ENCODE results near the gene NGFR. TPM values are rescaled to one million over a fixed set of nuclear protein-coding genes. Genes with fewer than 3 reads are reported as not detected.

Gene NGFR
- total RNA-seq, 2 experiments from 2014 or later = 0.10 to 1.1 TPM

- Histone ChIP-seq H3K4me3 (ENCODE audit: low read depth, low read length, poor library complexity, severe bottlenecking) (no peak overlapping the region), H3K4me2 (ENCODE audit: low read length) (no peak overlapping the region), H4K20me1 (ENCODE audit: insufficient read depth, low read length) (no peaks in the 10 kb centered on the region; the same call in 1 of the 2 replicates), H3K27ac (ENCODE audit: low read depth, low read length, poor library complexity, severe bottlenecking) (no peak overlapping the region), H2AFZ (ENCODE audit: low read length) (no peak overlapping the region), H3K79me2 (ENCODE audit: insufficient read depth, low read depth, low read length) (no peaks in the 10 kb centered on the region), H3K9me3 (ENCODE audit: low read length) (no peaks in the 10 kb centered on the region), H3K9me2 (ENCODE audit: insufficient read depth, low read length) (no peaks in the 10 kb centered on the region), H3K36me3 (ENCODE audit: insufficient read depth, low read length) (no peaks in the 10 kb centered on the region), H3K4me1 (ENCODE audit: insufficient read depth, low read length, poor library complexity, severe bottlenecking) (no peaks in the 10 kb centered on the region)
- intact Hi-C loops (cut with micrococcal nuclease; ENCODE audit: unreplicated experiment) = no loop called here
- CTCF ChIA-PET (ENCODE audit: unreplicated experiment) = no interaction called here
- POLR2A ChIA-PET = no interaction called here
- TF ChIP-seq CTCF (conservative IDR thresholded peaks at IDR 0.05; ENCODE audit: low read length) = no peak
- TF ChIP-seq EZH2phosphoT487 (IDR thresholded peaks at IDR 0.05; ENCODE audit: borderline replicate concordance, low read depth, low read length) = no peak
- no peak for DNase-seq (ENCODE audit: low spot score)
- no TSS peak for BruUV-seq (replicated peaks)
These were observed 33.0 kb downstream of the NGFR start for GRCh38 chr17:49527927-49528651.

GRCh38 chr17:49528966-49529365 lies 33.9 kb downstream of the NGFR start:
- no peaks in the 10 kb centered on the region for H3K9me2 ChIP-seq (ENCODE audit: insufficient read depth, low read length)
- H3K4me3 ChIP-seq (ENCODE audit: low read depth, low read length, poor library complexity, severe bottlenecking) = no peak overlapping the region
- DNase-seq (ENCODE audit: low spot score) = no peak
- BruUV-seq (replicated peaks) = no TSS peak
- TF ChIP-seq CTCF (conservative IDR thresholded peaks at IDR 0.05; ENCODE audit: low read length) (no peak), EZH2phosphoT487 (IDR thresholded peaks at IDR 0.05; ENCODE audit: borderline replicate concordance, low read depth, low read length) (no peak)
- H3K9me3 ChIP-seq (ENCODE audit: low read length) = no peaks in the 10 kb centered on the region
- H3K79me2 ChIP-seq (ENCODE audit: insufficient read depth, low read depth, low read length) = no peaks in the 10 kb centered on the region
- ChIA-PET POLR2A (interaction anchor here (0.6 kb wide), 1 partner anchor 44 kb away, joined by 3 read pairs; no protein-coding TSS in a partner anchor), CTCF (ENCODE audit: unreplicated experiment) (no interaction called here)
- no peak overlapping the region for H3K27ac ChIP-seq (ENCODE audit: low read depth, low read length, poor library complexity, severe bottlenecking)
- intact Hi-C loops (cut with micrococcal nuclease; ENCODE audit: unreplicated experiment) = no loop called here
- H3K36me3 ChIP-seq (ENCODE audit: insufficient read depth, low read length) = no peaks in the 10 kb centered on the region
- H3K4me1 ChIP-seq (ENCODE audit: insufficient read depth, low read length, poor library complexity, severe bottlenecking) = no peaks in the 10 kb centered on the region
- no peaks in the 10 kb centered on the region; the same call in 1 of the 2 replicates for H4K20me1 ChIP-seq (ENCODE audit: insufficient read depth, low read length)
- no peak overlapping the region for H2AFZ ChIP-seq (ENCODE audit: low read length)
- H3K4me2 ChIP-seq (ENCODE audit: low read length) = no peak overlapping the region

- Histone ChIP-seq H2AFZ (ENCODE audit: low read length) (no peak overlapping the region), H3K4me3 (ENCODE audit: low read depth, low read length, poor library complexity, severe bottlenecking) (no peak overlapping the region), H3K9me2 (ENCODE audit: insufficient read depth, low read length) (no peaks in the 10 kb centered on the region), H3K4me2 (ENCODE audit: low read length) (no peak overlapping the region), H3K27ac (ENCODE audit: low read depth, low read length, poor library complexity, severe bottlenecking) (no peak overlapping the region), H3K79me2 (ENCODE audit: insufficient read depth, low read depth, low read length) (no peaks in the 10 kb centered on the region), H3K36me3 (ENCODE audit: insufficient read depth, low read length) (no peaks in the 10 kb centered on the region), H4K20me1 (ENCODE audit: insufficient read depth, low read length) (no peaks in the 10 kb centered on the region; the same call in 1 of the 2 replicates), H3K9me3 (ENCODE audit: low read length) (no peaks in the 10 kb centered on the region), H3K4me1 (ENCODE audit: insufficient read depth, low read length, poor library complexity, severe bottlenecking) (no peaks in the 10 kb centered on the region)
- BruUV-seq (replicated peaks) = no TSS peak
- DNase-seq (ENCODE audit: low spot score) = no peak
- POLR2A ChIA-PET = interaction anchor here (0.6 kb wide), 1 partner anchor 22 kb away, joined by 3 read pairs; no protein-coding TSS in a partner anchor
- intact Hi-C loops (cut with micrococcal nuclease; ENCODE audit: unreplicated experiment) = no loop called here
- CTCF ChIA-PET (ENCODE audit: unreplicated experiment) = no interaction called here
- TF ChIP-seq EZH2phosphoT487 (IDR thresholded peaks at IDR 0.05; ENCODE audit: borderline replicate concordance, low read depth, low read length) (no peak), CTCF (conservative IDR thresholded peaks at IDR 0.05; ENCODE audit: low read length) (no peak)
These were observed 35.0 kb downstream of the NGFR start for GRCh38 chr17:49530118-49530517.

All from OCI-LY7 (cell line).